MCF 10A (cell line): ENCODE data around the gene PIGT. TPM values are rescaled to one million over a fixed set of nuclear protein-coding genes. Genes with fewer than 3 reads are reported as not detected.

ENCODE experiments used
- BruUV-seq: library from RNA; stranded (reverse); fragments of 400-500 nt; replicated peaks from 2 replicates; lab custom pipeline; 2021; lab: Mats Ljungman, UMichigan
- CTCF ChIA-PET: fragments of 300-600 bp; sonication (Branson Sonifier 250); formaldehyde crosslinking; extraction: SDS; loops from one replicate; lab custom pipeline; 2021; ENCODE audit warnings: antibody characterized with exemption, inconsistent platforms; lab: Yijun Ruan, JAX
- POLR2A ChIA-PET: fragments of 300-600, 350-650 bp; sonication (Branson Sonifier 250); formaldehyde crosslinking; extraction: SDS; loops from one replicate; lab custom pipeline; 2020; ENCODE audit warnings: antibody characterized with exemption, inconsistent platforms; lab: Yijun Ruan, JAX
- DNase-seq: peaks from one replicate; pipeline ENCODE4 v3.0.0-alpha.2; 2018; ENCODE audit not compliant: unreplicated experiment
- H3K27ac Mint-ChIP-seq: one replicate; pipeline ENCODE4 v1.8.0; 2022; ENCODE audit warnings: mild to moderate bottlenecking, low read depth, mixed read lengths; ENCODE audit not compliant: unreplicated experiment
- H3K27me3 Mint-ChIP-seq: one replicate; pipeline ENCODE4 v1.8.0; 2022; ENCODE audit warnings: mixed read lengths; ENCODE audit not compliant: insufficient read depth, unreplicated experiment
- H3K36me3 Mint-ChIP-seq: one replicate; pipeline ENCODE4 v1.8.0; 2022; ENCODE audit warnings: mild to moderate bottlenecking, moderate library complexity, mixed read lengths; ENCODE audit not compliant: insufficient read depth, unreplicated experiment
- H3K4me1 Mint-ChIP-seq: one replicate; pipeline ENCODE4 v1.8.0; 2022; ENCODE audit warnings: mixed read lengths; ENCODE audit not compliant: insufficient read depth, unreplicated experiment
- H3K4me3 Mint-ChIP-seq: one replicate; pipeline ENCODE4 v1.8.0; 2022; ENCODE audit warnings: mild to moderate bottlenecking, moderate library complexity, mixed read lengths; ENCODE audit not compliant: unreplicated experiment
- H3K9me3 Mint-ChIP-seq: one replicate; pipeline ENCODE4 v1.8.0; 2022; ENCODE audit warnings: mixed read lengths; ENCODE audit not compliant: unreplicated experiment
- intact Hi-C: fragments of 100-400 bp; cut with micrococcal nuclease; formaldehyde crosslinking; loops from 2 replicates; pipeline ENCODE4 v1.14.1; 2022
- total RNA-seq: library from RNA; stranded (reverse); gene quantifications from 2 replicates; pipeline ENCODE4 v1.2.3, GENCODE V29; 2022
- TF ChIP-seq, protein P1 (sequence below): fragments of 200-600 bp; IDR thresholded peaks from one replicate; pipeline ENCODE4 v1.8.0; 2022; ENCODE audit warnings: antibody characterized with exemption, mild to moderate bottlenecking; ENCODE audit not compliant: unreplicated experiment

The PIGT gene
- total RNA-seq, 1 experiment from 2014 or later: 79.4 TPM

DNA sequence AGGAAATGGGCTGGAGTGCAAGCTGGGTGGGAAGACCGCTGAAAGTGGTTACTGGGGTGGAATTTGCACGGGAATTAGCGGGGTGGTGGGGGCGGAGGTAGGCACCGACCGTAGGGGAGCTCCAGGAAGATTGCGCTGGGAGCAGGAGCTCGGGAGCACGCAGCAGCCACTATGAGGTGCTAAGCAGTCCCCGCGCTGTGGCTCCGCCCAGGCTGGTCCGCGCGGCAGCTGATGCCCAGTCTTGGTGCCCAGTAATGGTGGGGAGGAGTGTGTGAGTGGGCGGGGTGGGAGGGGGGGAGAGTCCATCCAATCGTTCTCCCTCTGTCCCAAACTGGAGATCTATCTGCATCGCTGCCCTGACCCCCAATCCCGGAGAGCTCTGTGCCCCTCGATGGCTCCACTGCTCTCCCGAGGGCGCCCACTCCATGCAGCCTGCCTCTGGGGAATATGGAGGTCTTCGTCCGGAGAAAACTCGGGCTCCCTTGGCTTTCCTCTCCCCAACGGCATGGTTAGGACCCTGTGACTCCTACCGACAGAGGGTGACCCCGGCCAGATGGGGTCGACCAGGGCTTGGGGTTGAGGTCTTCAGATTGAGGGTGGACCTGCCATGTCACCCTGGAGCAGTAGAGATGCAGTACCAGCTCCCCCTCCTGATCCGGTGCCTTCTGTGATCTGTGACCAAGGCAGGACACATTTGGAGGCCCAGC, 43.1 kb upstream of the PIGT start:
- intact Hi-C loops: no loop called here
- Mint-ChIP-seq H3K27me3 (no peaks in the 10 kb centered on the region), H3K27ac (no peak overlapping the region), H3K36me3 (peaks cover 13% of the 10 kb centered on the region), H3K4me3 (no peak overlapping the region), H3K4me1 (peaks cover 5% of the 10 kb centered on the region), H3K9me3 (no peaks in the 10 kb centered on the region)
- TF ChIP-seq, protein P1, sequence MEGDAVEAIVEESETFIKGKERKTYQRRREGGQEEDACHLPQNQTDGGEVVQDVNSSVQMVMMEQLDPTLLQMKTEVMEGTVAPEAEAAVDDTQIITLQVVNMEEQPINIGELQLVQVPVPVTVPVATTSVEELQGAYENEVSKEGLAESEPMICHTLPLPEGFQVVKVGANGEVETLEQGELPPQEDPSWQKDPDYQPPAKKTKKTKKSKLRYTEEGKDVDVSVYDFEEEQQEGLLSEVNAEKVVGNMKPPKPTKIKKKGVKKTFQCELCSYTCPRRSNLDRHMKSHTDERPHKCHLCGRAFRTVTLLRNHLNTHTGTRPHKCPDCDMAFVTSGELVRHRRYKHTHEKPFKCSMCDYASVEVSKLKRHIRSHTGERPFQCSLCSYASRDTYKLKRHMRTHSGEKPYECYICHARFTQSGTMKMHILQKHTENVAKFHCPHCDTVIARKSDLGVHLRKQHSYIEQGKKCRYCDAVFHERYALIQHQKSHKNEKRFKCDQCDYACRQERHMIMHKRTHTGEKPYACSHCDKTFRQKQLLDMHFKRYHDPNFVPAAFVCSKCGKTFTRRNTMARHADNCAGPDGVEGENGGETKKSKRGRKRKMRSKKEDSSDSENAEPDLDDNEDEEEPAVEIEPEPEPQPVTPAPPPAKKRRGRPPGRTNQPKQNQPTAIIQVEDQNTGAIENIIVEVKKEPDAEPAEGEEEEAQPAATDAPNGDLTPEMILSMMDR: no peak
- no TSS peak for BruUV-seq
- DNase-seq: no peak
- POLR2A ChIA-PET: interaction anchor here (0.7 to 34.6 kb wide), 10 partner anchors 9 to 398 kb away, joined by 3 to 1328 read pairs (median 4); partner anchors contain the start of genes PIGT, SDC4 and SYS1
- CTCF ChIA-PET: interaction anchor here (0.5 to 8.0 kb wide), 17 partner anchors 9 to 406 kb away, joined by 3 to 82 read pairs (median 4); partner anchors contain the start of gene SYS1

DNA sequence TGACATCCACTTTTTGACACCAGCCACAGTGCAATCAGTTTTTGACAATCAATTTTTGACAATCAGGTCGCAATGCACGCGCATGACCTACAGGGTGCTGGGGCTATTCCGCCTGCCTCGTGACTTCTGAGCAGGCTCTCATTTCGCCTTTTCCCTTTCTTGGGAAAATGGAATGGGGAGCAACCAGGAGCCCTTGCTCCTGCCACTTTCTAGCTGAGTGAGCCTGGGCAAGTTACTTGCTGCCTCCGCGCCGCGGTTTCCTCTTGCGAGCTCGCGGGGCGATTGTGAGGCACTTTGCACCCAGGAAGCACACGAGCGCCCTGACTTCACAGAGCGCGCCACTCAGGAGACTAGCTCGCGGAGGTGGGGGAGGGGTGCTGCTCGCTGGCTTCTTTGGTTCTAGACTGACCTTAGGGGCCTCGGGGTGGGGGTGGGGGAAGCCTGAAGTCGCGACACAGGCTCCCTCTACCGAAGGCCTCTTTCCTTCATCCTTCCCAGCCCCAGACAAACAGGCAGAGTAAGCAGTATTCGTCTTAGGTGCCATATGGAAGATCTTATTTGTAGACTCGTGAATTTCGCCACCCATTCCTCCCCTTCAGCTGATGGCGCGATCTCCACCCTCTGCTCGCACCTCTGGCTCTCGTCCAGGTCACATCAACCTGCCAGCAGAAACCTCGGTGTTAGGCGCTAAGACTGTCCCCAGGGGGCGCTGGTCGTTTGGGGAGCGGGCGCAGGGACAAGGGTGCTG, 42.4 kb upstream of the PIGT start:
- no peaks in the 10 kb centered on the region for H3K9me3 Mint-ChIP-seq
- H3K36me3 Mint-ChIP-seq: peaks cover 7% of the 10 kb centered on the region
- intact Hi-C loops: loop anchor here (1.0 kb wide), 2 partner anchors 64 to 398 kb away; no protein-coding TSS in a partner anchor
- H3K4me3 Mint-ChIP-seq: peak overlapping the region; percentile 40
- no peaks in the 10 kb centered on the region for H3K27me3 Mint-ChIP-seq
- no TSS peak for BruUV-seq
- peak; percentile 92 for DNase-seq
- no peak overlapping the region for H3K27ac Mint-ChIP-seq
- ChIA-PET CTCF (interaction anchor here (0.6 to 8.0 kb wide), 32 partner anchors 10 to 689 kb away, joined by 3 to 82 read pairs (median 4); partner anchors contain the start of genes DBNDD2 and SYS1), POLR2A (interaction anchor here (0.9 to 34.6 kb wide), 7 partner anchors 10 to 397 kb away, joined by 3 to 1328 read pairs (median 4); partner anchors contain the start of genes SDC4 and SYS1)
- TF ChIP-seq, protein P1: peak; percentile 74
- H3K4me1 Mint-ChIP-seq: peaks cover 5% of the 10 kb centered on the region

DNA sequence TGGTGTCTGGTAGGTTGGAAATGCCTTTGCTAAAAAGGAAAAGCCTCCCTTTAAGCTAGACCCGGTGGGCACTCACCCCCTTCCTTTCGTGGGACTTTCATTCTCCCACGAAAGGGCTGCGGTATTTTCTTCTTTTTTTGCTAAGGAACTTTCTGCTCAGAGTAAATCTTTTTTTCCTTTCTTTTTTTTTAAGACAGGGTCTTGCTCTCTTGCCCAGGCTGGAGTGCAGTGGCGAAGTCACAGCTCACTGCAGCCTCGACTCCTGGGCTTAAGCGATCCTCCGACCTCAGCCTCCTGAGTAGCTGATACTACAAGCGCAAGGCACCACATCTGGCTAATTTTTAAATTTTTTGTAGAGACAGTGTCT, 41.9 kb upstream of the PIGT start:
- Mint-ChIP-seq H3K36me3 (peaks cover 1% of the 10 kb centered on the region), H3K4me1 (peaks cover 5% of the 10 kb centered on the region), H3K4me3 (peak overlapping the region; percentile 40), H3K27me3 (no peaks in the 10 kb centered on the region), H3K27ac (no peak overlapping the region), H3K9me3 (no peaks in the 10 kb centered on the region)
- no TSS peak for BruUV-seq
- ChIA-PET POLR2A (interaction anchor here (1.0 to 34.6 kb wide), 6 partner anchors 8 to 397 kb away, joined by 3 to 1328 read pairs (median 4); partner anchors contain the start of genes SDC4 and SYS1), CTCF (interaction anchor here (0.6 to 8.0 kb wide), 27 partner anchors 11 to 690 kb away, joined by 3 to 82 read pairs (median 4); partner anchors contain the start of genes DBNDD2 and SYS1)
- no peak for DNase-seq
- TF ChIP-seq, protein P1: no peak
- intact Hi-C loops: loop anchor here (1.0 kb wide), 2 partner anchors 63 to 397 kb away; no protein-coding TSS in a partner anchor
